Adrenal gland (tissue), 12 donors: Measurements from ENCODE around the gene NUP210. TPM values are rescaled to one million over a fixed set of nuclear protein-coding genes. Genes with fewer than 3 reads are reported as not detected.

Source experiments
- DNase-seq, 7 donors: peaks; one replicate each; pipeline ENCODE4 v3.0.0-alpha.2; 2019 to 2020
- H3K27ac ChIP-seq, 5 donors: fragments of 200-600 bp; sonication (generic) in 4 of 5; 1 replicate in 3 of 5; 2 replicates in 2 of 5; pipeline versions ENCODE4 v1.5.1 to v1.8.0; 2016 to 2020; ENCODE audit warnings: mild to moderate bottlenecking in 1 of 5
- H3K27me3 ChIP-seq: fragments of 200-600 bp; 2 replicates; pipeline ENCODE4 v1.8.0; 2021
- H3K36me3 ChIP-seq, 2 donors: fragments of 200-600 bp; replicated peaks in 1 of 2; 1 replicate in 1 of 2; 2 replicates in 1 of 2; pipeline versions ENCODE4 v1.5.1 to v1.8.0; 2018 to 2022
- H3K4me1 ChIP-seq, 2 donors: fragments of 200-600 bp; replicated peaks in 1 of 2; 1 replicate in 1 of 2; 2 replicates in 1 of 2; pipeline versions ENCODE4 v1.5.1 to v1.8.0; 2018 to 2021
- H3K4me3 ChIP-seq, 4 donors: fragments of 200-600 bp; sonication (generic) in 3 of 4; one replicate each; pipeline ENCODE4 v1.5.1; 2016 to 2018
- H3K9me3 ChIP-seq, 3 donors: fragments of 200-600 bp; sonication (generic) in 1 of 3; replicated peaks in 1 of 3; 1 replicate in 2 of 3; 2 replicates in 1 of 3; pipeline versions ENCODE4 v1.5.1 to v1.8.0; 2016 to 2021
- CTCF ChIP-seq, 6 experiments: fragments of 450-650 bp in 4 of 6; fragments of 200-600 bp in 2 of 6; sonication (generic) in 1 of 6; IDR thresholded peaks; 1 replicate in 5 of 6; 2 replicates in 1 of 6; pipeline versions ENCODE4 v1.5.1 to v1.8.0; 2016 to 2021; ENCODE audit warnings: antibody characterized with exemption in 6 of 6, mild to moderate bottlenecking in 2 of 6, moderate library complexity in 1 of 6
- POLR2A ChIP-seq, 2 donors: fragments of 450-650 bp; IDR thresholded peaks; one replicate each; pipeline ENCODE4 v1.6.1; 2017; ENCODE audit warnings: antibody characterized with exemption in 2 of 2, mild to moderate bottlenecking in 2 of 2, moderate library complexity in 1 of 2
- WGBS, 4 donors: extraction: QIAGEN DNeasy Blood & Tissue Kit in 2 of 4; methylation state at CpG; one replicate each; pipeline versions ENCODE4 v1.1.5 to v1.1.7; 2013 to 2017; 5-methylcytosine and 5-hydroxymethylcytosine counted together
- intact Hi-C, 2 donors: fragments of 100-400 bp; cut with DNase I; formaldehyde crosslinking; loops; one replicate each; pipeline versions ENCODE4 v1.14.1 to v1.15.0; 2022 to 2023
- polyA plus RNA-seq, 3 donors: library from polyadenylated mRNA; stranded (reverse); fragments of 200-250 nt in 2 of 3; fragments of 350-450 nt in 1 of 3; fragmentation: Illumina TruSeq in 1 of 3; extraction: RNeasy Lipid Tissue Mini Kit (QIAGEN cat#74804) in 1 of 3; gene quantifications; one replicate each; pipeline ENCODE4 v1.2.3, GENCODE V29; 2013 to 2014
- total RNA-seq, 9 donors: library from RNA; depleted of rRNA in 4 of 9; stranded (reverse); fragments of >200 nt in 4 of 9; fragments of 120-200 nt in 1 of 9; fragmentation: NEBNext Ultra II Directional in 1 of 9; extraction: Animal tissue kit (Norgen Biotek cat#: 25700) in 1 of 9; gene quantifications; one replicate each; pipeline versions ENCODE4 v1.1.0 to v1.2.4, GENCODE V29; 2013 to 2023
- donor health status: healthy with polysubstance abuse.
- donor health status: Bipolar disorder and iron deficiency.
- donor health status: DM: yes; HTN: yes; CAD: no.
- donor health status: DM: no; HTN: no; CAD: no.
- donor health status: DM: no; HTN: no; CAD: no.
- donor health status: DM: yes; HTN: yes; CAD: no.

Gene NUP210
- total and polyA plus RNA-seq, 12 donors, result 3.0 to 15.8 (median 8.6) TPM

GRCh38 chr3:13424141-13424844, 4.2 kb upstream of the NUP210 start:
- H3K9me3 ChIP-seq, result no peaks in the 10 kb centered on the region
- DNase-seq, result no peak
- no peak for TF ChIP-seq POLR2A (IDR thresholded peaks at IDR 0.05)
- TF ChIP-seq CTCF (IDR thresholded peaks at IDR 0.05), result no peak
- WGBS, 4 donors, result 49 to 58% (median 56%) methylated on average over 3 of the region's 3 CpGs
- intact Hi-C loops, result no loop called here
- H3K36me3 ChIP-seq, result no peaks in the 10 kb centered on the region
- no peak overlapping the region for H3K27ac ChIP-seq
- no peak overlapping the region for H3K4me3 ChIP-seq
- H3K4me1 ChIP-seq, result peaks cover 1 to 3% of the 10 kb centered on the region in 2 donors
- no peaks in the 10 kb centered on the region for H3K27me3 ChIP-seq

- no peaks in the 10 kb centered on the region for H3K9me3 ChIP-seq
- H3K4me1 ChIP-seq, result peaks cover 5 to 9% of the 10 kb centered on the region in 2 donors
- no peaks in the 10 kb centered on the region for H3K36me3 ChIP-seq
- intact Hi-C loops, result no loop called here
- TF ChIP-seq POLR2A (IDR thresholded peaks at IDR 0.05) (no peak), CTCF (IDR thresholded peaks at IDR 0.05) (no peak)
- H3K27me3 ChIP-seq, result no peaks in the 10 kb centered on the region
- no peak for DNase-seq
- 69 to 70% (median 69%) methylated on average over 15 to 27 of the region's 27 CpGs for WGBS, 4 donors
- peak overlapping the region in 1 of 4 donors; percentile 79 for H3K4me3 ChIP-seq
- no peak overlapping the region for H3K27ac ChIP-seq
Observed at GRCh38 chr3:13420831-13421765, 976 bp upstream of the NUP210 start.

- WGBS, 4 donors, result 1% methylated on average over 64 of the region's 64 CpGs; no CpG with 5 or more reads in 2 of the 4 donors
- no peaks in the 10 kb centered on the region for H3K36me3 ChIP-seq
- intact Hi-C loops, result no loop called here
- no peaks in the 10 kb centered on the region for H3K27me3 ChIP-seq
- peaks cover 5 to 9% of the 10 kb centered on the region in 2 donors for H3K4me1 ChIP-seq
- no peaks in the 10 kb centered on the region for H3K9me3 ChIP-seq
- TF ChIP-seq CTCF (IDR thresholded peaks at IDR 0.05) (no peak), POLR2A (IDR thresholded peaks at IDR 0.05) (no peak)
- H3K27ac ChIP-seq, result peak overlapping the region in 2 of 5 donors; percentile 62 to 66
- H3K4me3 ChIP-seq, result peak overlapping the region in 3 of 4 donors; percentile 2 to 79 (median 45)
- DNase-seq, result peak; percentile 37 to 64 (median 45)
Observed at GRCh38 chr3:13419505-13420044, 547 bp downstream of the NUP210 start.
